ENCODE results near the gene TADA3. TPM values are rescaled to one million over a fixed set of nuclear protein-coding genes. Genes with fewer than 3 reads are reported as not detected.
A peak's percentile ranks its signal among the peaks of the same experiment; 100 is the strongest.

TADA3 gene
- total and polyA plus RNA-seq, 2 of the 4 experiments (the other 2 are of a cell fraction) = 68.0 to 83.0 TPM

GRCh38 chr3:9749645-9750555 lies 42.4 kb downstream of the TADA3 start, which contains the start of gene OGG1:
TSS of gene OGG1 (plus strand) at chr3:9749952. CDS start at chr3:9750287, 335 bp downstream.
- no peaks in the 10 kb centered on the region for H3K9me3 ChIP-seq (ENCODE audit: control insufficient read depth, insufficient read depth, low read length)
- peak within 1 kb of the TSS; percentile 78 for H4K5ac ChIP-seq (ENCODE audit: low read depth, low read length)
- peak within 1 kb of the TSS; percentile 97 for H3K4ac ChIP-seq (ENCODE audit: low read depth, low read length)
- peak; percentile 94 for ATAC-seq (ENCODE audit: low read depth)
- TF ChIP-seq POLR2A (IDR thresholded peaks at IDR 0.05; ENCODE audit: low read depth, low read length) (peak; percentile 27; the same call in 1 of the 2 replicates), BHLHE40 (IDR thresholded peaks at IDR 0.05; ENCODE audit: low read depth, low read length) (no peak; the same call in 1 of the 2 replicates), MXI1 (IDR thresholded peaks at IDR 0.05; ENCODE audit: borderline replicate concordance, low read depth, low read length) (peak; percentile 79), MAZ (IDR thresholded peaks at IDR 0.05; ENCODE audit: borderline replicate concordance, low read depth, low read length) (no peak), FOS (IDR thresholded peaks at IDR 0.05; ENCODE audit: low read depth, low read length) (no peak)
- H3K4me3 ChIP-seq (ENCODE audit: insufficient read depth, low read depth, low read length) = peak within 1 kb of the TSS; percentile 64
- H3K9ac ChIP-seq (ENCODE audit: low read depth, low read length) = peak within 1 kb of the TSS; percentile 82
- peak within 1 kb of the TSS; percentile 90; the same call in 2 of the 3 replicates for H2BK15ac ChIP-seq (ENCODE audit: low read depth, low read length)
- H3K27ac ChIP-seq (ENCODE audit: insufficient read depth, low read length) = peak within 1 kb of the TSS; percentile 90
- H3K79me1 ChIP-seq (ENCODE audit: low read depth in 1 of 2, low read length in 2 of 2) = peaks cover 17 to 42% of the 10 kb centered on the region in 2 experiments
- 0% methylated on average over 23 of the region's 60 CpGs; no CpG with 5 or more reads in 1 of the 2 experiments for WGBS, 2 experiments (ENCODE audit: extremely low coverage in 2 of 2, insufficient read length in 1 of 2)
- H2BK120ac ChIP-seq (ENCODE audit: low read depth, low read length) = peak within 1 kb of the TSS; percentile 96
- peaks cover 39% of the 10 kb centered on the region for H3K36me3 ChIP-seq (ENCODE audit: control insufficient read depth, insufficient read depth, low read length)
- CTCF ChIA-PET = interaction anchor here (1.9 kb wide), 1 partner anchor 34 kb away, joined by 4 read pairs; no protein-coding TSS in a partner anchor
- H3K4me1 ChIP-seq (ENCODE audit: control insufficient read depth, insufficient read depth, low read length) = peaks cover 20% of the 10 kb centered on the region
- no peaks in the 10 kb centered on the region for H4K20me1 ChIP-seq (ENCODE audit: insufficient read depth, low read length)
- H2BK20ac ChIP-seq (ENCODE audit: low read depth, low read length) = peak within 1 kb of the TSS; percentile 74
- peak within 1 kb of the TSS; percentile 89 for H3K23ac ChIP-seq (ENCODE audit: low read depth, low read length)
- H3K9me1 ChIP-seq (ENCODE audit: insufficient read depth, low read length) = peaks cover 17% of the 10 kb centered on the region
- peak within 1 kb of the TSS; percentile 91 for H2AK9ac ChIP-seq (replicated peaks; ENCODE audit: low read depth, low read length, poor library complexity)
- dilution Hi-C loops (cut with HindIII; ENCODE audit: low sequenced_read_pairs, unreplicated experiment) (no loop called here), intact Hi-C loops (cut with micrococcal nuclease) (loop anchor here (1.0 kb wide), 1 partner anchor 19 kb away; the partner anchor contains the start of gene BRPF1), in situ Hi-C loops (cut with MboI; ENCODE audit: low sequenced_read_pairs) (no loop called here)
- H2AFZ ChIP-seq (replicated peaks; ENCODE audit: low read length, poor library complexity) = peak within 1 kb of the TSS; percentile 99
- H3K4me2 ChIP-seq (ENCODE audit: low read depth, low read length) = peak within 1 kb of the TSS; percentile 82
- peak; percentile 98 for DNase-seq
- H3K18ac ChIP-seq (ENCODE audit: low read depth, low read length) = peak within 1 kb of the TSS; percentile 92
- peak within 1 kb of the TSS; percentile 83 for H2AK5ac ChIP-seq (ENCODE audit: low read depth, low read length)
- H4K8ac ChIP-seq (ENCODE audit: low read depth in 2 of 2, low read length in 2 of 2) = peak within 1 kb of the TSS; percentile 70 to 98
- H3K14ac ChIP-seq (replicated peaks; ENCODE audit: low read depth, low read length) = peak within 1 kb of the TSS; percentile 96
- peak within 1 kb of the TSS; percentile 97 for H4K91ac ChIP-seq (ENCODE audit: insufficient read depth, low read depth, low read length)
- peak within 1 kb of the TSS; percentile 98 for H3K56ac ChIP-seq (ENCODE audit: extremely low read depth, insufficient read depth, low read length)
- H2BK5ac ChIP-seq (ENCODE audit: low read depth, low read length, poor library complexity, severe bottlenecking) = peak within 1 kb of the TSS; percentile 95
- no TSS peak for BruUV-seq (replicated peaks)
- POLR2A ChIA-PET (ENCODE audit: unreplicated experiment) = interaction anchor here (1.6 kb wide), 1 partner anchor 17 kb away, joined by 5 read pairs; no protein-coding TSS in a partner anchor
- H3K27me3 ChIP-seq (ENCODE audit: control insufficient read depth, insufficient read depth, low read length) = no peaks in the 10 kb centered on the region

Measured in IMR-90 (cell line).